ENCODE results near the gene GRM8. TPM values are rescaled to one million over a fixed set of nuclear protein-coding genes. Genes with fewer than 3 reads are reported as not detected.

The GRM8 gene
- total RNA-seq, 1 experiment from 2014 or later: not detected

DNA sequence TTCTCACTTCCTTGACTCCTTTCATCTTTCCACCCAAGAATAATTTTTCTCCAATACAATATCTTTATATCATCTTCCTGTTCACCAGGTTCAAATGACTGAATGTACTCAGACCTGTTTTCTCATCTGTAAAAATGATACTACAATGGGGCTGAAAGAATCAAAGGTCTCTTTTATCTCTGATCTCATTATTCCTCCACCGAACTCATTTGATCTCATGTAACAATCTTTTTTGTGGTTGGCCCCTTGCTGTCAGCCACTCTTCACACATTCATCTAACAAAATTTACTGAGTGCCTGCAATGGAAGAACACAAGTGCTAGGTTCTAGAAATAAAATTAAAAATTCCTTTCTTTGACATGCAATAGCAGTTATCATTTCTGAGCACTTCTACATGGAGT, 65.0 kb downstream of the GRM8 start:
- no peaks in the 10 kb centered on the region for H3K4me1 Mint-ChIP-seq (ENCODE audit: low read depth, unreplicated experiment)
- no peaks in the 10 kb centered on the region for H3K4me1 ChIP-seq
- intact Hi-C loops (cut with micrococcal nuclease; ENCODE audit: unreplicated experiment): no loop called here
- H3K27me3 Mint-ChIP-seq (ENCODE audit: insufficient read depth, unreplicated experiment): peaks cover 12% of the 10 kb centered on the region
- H3K36me3 Mint-ChIP-seq (ENCODE audit: insufficient read depth, unreplicated experiment): no peaks in the 10 kb centered on the region
- no peaks in the 10 kb centered on the region for H3K36me3 ChIP-seq (ENCODE audit: control insufficient read depth, insufficient read depth, low read length)
- no peak overlapping the region for H3K4me3 Mint-ChIP-seq (ENCODE audit: unreplicated experiment)
- no peaks in the 10 kb centered on the region for H3K9me3 ChIP-seq
- DNase-seq: no peak
- H3K27ac Mint-ChIP-seq (ENCODE audit: unreplicated experiment): no peak overlapping the region
- TF ChIP-seq, protein P1, sequence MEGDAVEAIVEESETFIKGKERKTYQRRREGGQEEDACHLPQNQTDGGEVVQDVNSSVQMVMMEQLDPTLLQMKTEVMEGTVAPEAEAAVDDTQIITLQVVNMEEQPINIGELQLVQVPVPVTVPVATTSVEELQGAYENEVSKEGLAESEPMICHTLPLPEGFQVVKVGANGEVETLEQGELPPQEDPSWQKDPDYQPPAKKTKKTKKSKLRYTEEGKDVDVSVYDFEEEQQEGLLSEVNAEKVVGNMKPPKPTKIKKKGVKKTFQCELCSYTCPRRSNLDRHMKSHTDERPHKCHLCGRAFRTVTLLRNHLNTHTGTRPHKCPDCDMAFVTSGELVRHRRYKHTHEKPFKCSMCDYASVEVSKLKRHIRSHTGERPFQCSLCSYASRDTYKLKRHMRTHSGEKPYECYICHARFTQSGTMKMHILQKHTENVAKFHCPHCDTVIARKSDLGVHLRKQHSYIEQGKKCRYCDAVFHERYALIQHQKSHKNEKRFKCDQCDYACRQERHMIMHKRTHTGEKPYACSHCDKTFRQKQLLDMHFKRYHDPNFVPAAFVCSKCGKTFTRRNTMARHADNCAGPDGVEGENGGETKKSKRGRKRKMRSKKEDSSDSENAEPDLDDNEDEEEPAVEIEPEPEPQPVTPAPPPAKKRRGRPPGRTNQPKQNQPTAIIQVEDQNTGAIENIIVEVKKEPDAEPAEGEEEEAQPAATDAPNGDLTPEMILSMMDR (IDR thresholded peaks at IDR 0.05; ENCODE audit: insufficient read depth in 1 of 2, low read depth in 1 of 2, low read length in 1 of 2, severe bottlenecking in 1 of 2, unreplicated experiment in 1 of 2): no peak
- H3K9me3 Mint-ChIP-seq (ENCODE audit: unreplicated experiment): no peaks in the 10 kb centered on the region
- H3K4me3 ChIP-seq (ENCODE audit: low read depth, low read length): no peak overlapping the region
- BruUV-seq (replicated peaks): no TSS peak
- no peaks in the 10 kb centered on the region for H3K27me3 ChIP-seq (replicated peaks; ENCODE audit: control insufficient read depth, insufficient read depth, low read length)
- POLR2A ChIA-PET: no interaction called here
- CTCF ChIA-PET: no interaction called here

DNA sequence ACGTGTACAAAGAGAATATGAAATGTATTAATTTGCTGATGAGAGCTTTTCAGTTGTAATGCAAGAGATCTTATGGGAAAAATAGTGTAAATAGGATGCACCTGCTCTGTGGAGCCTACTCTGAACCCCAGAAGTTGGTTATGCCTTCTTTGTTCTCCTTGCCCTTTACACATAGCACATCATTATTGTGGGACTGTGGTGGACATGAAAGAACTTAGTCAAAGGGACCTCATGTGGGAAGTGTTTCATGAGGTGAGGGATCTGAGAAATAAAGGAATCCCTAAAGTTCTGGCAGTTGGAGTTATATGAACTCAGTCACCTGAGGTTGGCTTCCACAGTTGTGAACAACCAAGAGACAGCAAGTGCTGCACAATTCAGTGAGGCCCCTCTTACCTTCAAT, 66.1 kb downstream of the GRM8 start:
- intact Hi-C loops (cut with micrococcal nuclease; ENCODE audit: unreplicated experiment): no loop called here
- no peak overlapping the region for H3K4me3 Mint-ChIP-seq (ENCODE audit: unreplicated experiment)
- CTCF ChIA-PET: no interaction called here
- no peaks in the 10 kb centered on the region for H3K9me3 ChIP-seq
- no peaks in the 10 kb centered on the region for H3K4me1 Mint-ChIP-seq (ENCODE audit: low read depth, unreplicated experiment)
- no peak for DNase-seq
- H3K27ac Mint-ChIP-seq (ENCODE audit: unreplicated experiment): no peak overlapping the region
- H3K4me3 ChIP-seq (ENCODE audit: low read depth, low read length): no peak overlapping the region
- POLR2A ChIA-PET: no interaction called here
- TF ChIP-seq, protein P1 (IDR thresholded peaks at IDR 0.05; ENCODE audit: insufficient read depth in 1 of 2, low read depth in 1 of 2, low read length in 1 of 2, severe bottlenecking in 1 of 2, unreplicated experiment in 1 of 2): no peak
- peaks cover 9% of the 10 kb centered on the region for H3K27me3 Mint-ChIP-seq (ENCODE audit: insufficient read depth, unreplicated experiment)
- no peaks in the 10 kb centered on the region for H3K36me3 ChIP-seq (ENCODE audit: control insufficient read depth, insufficient read depth, low read length)
- no peaks in the 10 kb centered on the region for H3K27me3 ChIP-seq (replicated peaks; ENCODE audit: control insufficient read depth, insufficient read depth, low read length)
- no peaks in the 10 kb centered on the region for H3K4me1 ChIP-seq
- no peaks in the 10 kb centered on the region for H3K9me3 Mint-ChIP-seq (ENCODE audit: unreplicated experiment)
- H3K36me3 Mint-ChIP-seq (ENCODE audit: insufficient read depth, unreplicated experiment): no peaks in the 10 kb centered on the region
- BruUV-seq (replicated peaks): no TSS peak

DNA sequence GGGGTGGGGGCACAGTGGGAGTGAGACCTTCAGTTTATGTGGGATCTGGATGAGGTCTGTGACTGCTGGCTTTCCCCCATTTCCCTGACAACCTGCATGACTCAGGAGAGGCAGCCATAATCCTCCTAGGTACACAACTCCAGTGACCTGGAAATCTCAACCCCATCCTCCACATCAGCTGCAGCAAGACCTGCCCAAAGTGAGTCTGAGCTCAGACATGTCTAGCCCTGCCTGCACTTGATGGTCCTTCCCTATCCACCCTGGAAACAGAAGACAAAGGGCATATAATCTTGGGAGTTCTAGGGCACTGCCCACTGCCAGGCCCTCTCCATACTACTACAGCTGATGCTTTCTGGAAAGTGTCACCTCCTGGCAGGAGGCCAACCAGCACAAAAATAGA, 75.6 kb downstream of the GRM8 start:
- H3K36me3 ChIP-seq (ENCODE audit: control insufficient read depth, insufficient read depth, low read length): no peaks in the 10 kb centered on the region
- no peaks in the 10 kb centered on the region for H3K4me1 ChIP-seq
- intact Hi-C loops (cut with micrococcal nuclease; ENCODE audit: unreplicated experiment): no loop called here
- ChIA-PET CTCF (no interaction called here), POLR2A (no interaction called here)
- no peaks in the 10 kb centered on the region; the same call in 1 of the 2 replicates for H3K9me3 ChIP-seq
- TF ChIP-seq, protein P1 (IDR thresholded peaks at IDR 0.05; ENCODE audit: insufficient read depth in 1 of 2, low read depth in 1 of 2, low read length in 1 of 2, severe bottlenecking in 1 of 2, unreplicated experiment in 1 of 2): no peak
- no peaks in the 10 kb centered on the region for H3K27me3 ChIP-seq (replicated peaks; ENCODE audit: control insufficient read depth, insufficient read depth, low read length)
- no peak overlapping the region for H3K4me3 ChIP-seq (ENCODE audit: low read depth, low read length)
- Mint-ChIP-seq H3K27me3 (ENCODE audit: insufficient read depth, unreplicated experiment) (peaks cover 23% of the 10 kb centered on the region), H3K4me3 (ENCODE audit: unreplicated experiment) (no peak overlapping the region), H3K27ac (ENCODE audit: unreplicated experiment) (no peak overlapping the region), H3K4me1 (ENCODE audit: low read depth, unreplicated experiment) (no peaks in the 10 kb centered on the region), H3K9me3 (ENCODE audit: unreplicated experiment) (peaks cover 11% of the 10 kb centered on the region), H3K36me3 (ENCODE audit: insufficient read depth, unreplicated experiment) (no peaks in the 10 kb centered on the region)
- no peak for DNase-seq
- BruUV-seq (replicated peaks): no TSS peak

All from Caco-2 (cell line).